Neural cell (in vitro differentiated cells): ENCODE data around the gene DACT2. TPM values are rescaled to one million over a fixed set of nuclear protein-coding genes. Genes with fewer than 3 reads are reported as not detected.
"Not testable (repeated sequence)": the region's sequence is repeated elsewhere in the genome, so short reads cannot be mapped to it uniquely, and the experiment has no call there.

Experiments used
- H2AFZ ChIP-seq: fragments of 200-600, 300-800 bp; sonication (generic), shearing (Covaris generic); 2 replicates; pipeline ENCODE4 v1.6.0; 2014; ENCODE audit warnings: low read depth, mild to moderate bottlenecking, antibody characterized with exemption, low read length, moderate library complexity
- H3F3A ChIP-seq: fragments of 200-600 bp; shearing (Covaris generic); 2 replicates; pipeline ENCODE4 v1.6.1; 2016; ENCODE audit warnings: mild to moderate bottlenecking, moderate library complexity, mixed read lengths, antibody characterized with exemption, low read length; ENCODE audit not compliant: insufficient read depth, poor library complexity, severe bottlenecking
- H3K27ac ChIP-seq: fragments of 200-600, 300-800 bp; sonication (generic), shearing (Covaris generic); 2 replicates; pipeline ENCODE4 v1.5.1; 2014; ENCODE audit warnings: mild to moderate bottlenecking, low read length, moderate library complexity
- H3K27me3 ChIP-seq: fragments of 300-800, 200-600 bp; sonication (generic), shearing (Covaris generic); 2 replicates; pipeline ENCODE4 v1.6.0; 2014; ENCODE audit warnings: mild to moderate bottlenecking, low read depth, low read length, moderate library complexity; ENCODE audit not compliant: insufficient read depth
- H3K36me3 ChIP-seq: fragments of 300-800, 200-600 bp; sonication (generic), shearing (Covaris generic); 2 replicates; pipeline ENCODE4 v1.5.1; 2014; ENCODE audit warnings: mild to moderate bottlenecking, antibody characterized with exemption, low read length, moderate library complexity; ENCODE audit not compliant: insufficient read depth
- H3K4me2 ChIP-seq: fragments of 300-800, 200-600 bp; sonication (generic), shearing (Covaris generic); 2 replicates; pipeline ENCODE4 v1.6.0; 2014; ENCODE audit warnings: mild to moderate bottlenecking, low read length
- H3K4me3 ChIP-seq: fragments of 300-800, 200-600 bp; sonication (generic), shearing (Covaris generic); 2 replicates; pipeline ENCODE4 v1.5.1; 2014; ENCODE audit warnings: mild to moderate bottlenecking, low read length, moderate library complexity
- H3K79me2 ChIP-seq: fragments of 200-600 bp; shearing (Covaris generic); replicated peaks from 2 replicates; pipeline ENCODE4 v1.6.0; 2014; ENCODE audit warnings: mild to moderate bottlenecking, low read length, moderate library complexity; ENCODE audit not compliant: insufficient read depth
- H3K9ac ChIP-seq: fragments of 300-800, 200-600 bp; sonication (generic), shearing (Covaris generic); 2 replicates; pipeline ENCODE4 v1.6.1; 2016; ENCODE audit warnings: mild to moderate bottlenecking, low read length, mixed read lengths
- H3K9me2 ChIP-seq: fragments of 200-600 bp; shearing (Covaris generic); 2 replicates; pipeline ENCODE4 v1.6.1; 2016; ENCODE audit warnings: mild to moderate bottlenecking, low read length, mixed read lengths; ENCODE audit not compliant: insufficient read depth
- H3K9me3 ChIP-seq: fragments of 200-600, 300-800 bp; sonication (generic), shearing (Covaris generic); 2 replicates; pipeline ENCODE4 v1.6.1; 2016; ENCODE audit warnings: mild to moderate bottlenecking, mixed run types, low read length, moderate library complexity, mixed read lengths
- H4K20me1 ChIP-seq: fragments of 200-600 bp; shearing (Covaris generic); 2 replicates; pipeline ENCODE4 v1.6.1; 2016; ENCODE audit warnings: mild to moderate bottlenecking, mixed run types; ENCODE audit not compliant: insufficient read depth
- CTCF ChIP-seq: fragments of 450-650 bp; IDR thresholded peaks from 2 replicates; pipeline ENCODE4 v1.5.1; 2014; ENCODE audit warnings: antibody characterized with exemption, mild to moderate bottlenecking, moderate library complexity; ENCODE audit not compliant: poor library complexity, severe bottlenecking
- EP300 ChIP-seq: fragments of 450-650 bp; conservative IDR thresholded peaks from 2 replicates; pipeline ENCODE4 v1.6.1; 2014; ENCODE audit warnings: antibody characterized with exemption, mild to moderate bottlenecking, moderate library complexity; ENCODE audit not compliant: poor library complexity, severe bottlenecking
- EZH2 ChIP-seq: fragments of 200-600, 300-800 bp; shearing (Covaris generic), sonication (generic); IDR thresholded peaks from 2 replicates; pipeline ENCODE4 v1.6.1; 2014; ENCODE audit warnings: antibody characterized with exemption, low read length, borderline replicate concordance, mild to moderate bottlenecking; ENCODE audit not compliant: insufficient read depth, poor library complexity, severe bottlenecking
- MXI1 ChIP-seq: fragments of 450-650 bp; conservative IDR thresholded peaks from 2 replicates; pipeline ENCODE4 v1.6.1; 2014; ENCODE audit warnings: antibody characterized with exemption, mild to moderate bottlenecking; ENCODE audit not compliant: poor library complexity, severe bottlenecking
- POLR2AphosphoS5 ChIP-seq: IDR thresholded peaks from 2 replicates; pipeline ENCODE4 v1.6.1; 2012
- RAD21 ChIP-seq: fragments of 450-650 bp; conservative IDR thresholded peaks from 2 replicates; pipeline ENCODE4 v1.6.1; 2014; ENCODE audit warnings: antibody characterized with exemption, mild to moderate bottlenecking, moderate library complexity
- SMC3 ChIP-seq: fragments of 450-650 bp; conservative IDR thresholded peaks from 2 replicates; pipeline ENCODE4 v1.6.1; 2014; ENCODE audit warnings: antibody characterized with exemption, mild to moderate bottlenecking, moderate library complexity; ENCODE audit not compliant: poor library complexity
- TAF1 ChIP-seq: IDR thresholded peaks from 2 replicates; pipeline ENCODE4 v1.6.1; 2012; ENCODE audit warnings: low read depth
- polyA plus RNA-seq: library from polyadenylated mRNA; depleted of rRNA; stranded (reverse); fragments of >200 nt; gene quantifications from 2 replicates; pipeline ENCODE4 v1.2.3, GENCODE V29; 2014
- TF ChIP-seq, protein P1 (sequence below): IDR thresholded peaks from 2 replicates; pipeline ENCODE4 v1.6.1; 2012; ENCODE audit warnings: borderline replicate concordance

DACT2 gene
- polyA plus RNA-seq, 1 donor from 2014 or later, result 0.48 TPM

GRCh38 chr6:168358842-168359420 lies 39.4 kb upstream of the DACT2 start:
- Histone ChIP-seq H2AFZ (no peak overlapping the region), H3K79me2 (no peaks in the 10 kb centered on the region), H4K20me1 (no peaks in the 10 kb centered on the region), H3K9ac (no peak overlapping the region), H3K27me3 (no peaks in the 10 kb centered on the region), H3F3A (no peaks in the 10 kb centered on the region), H3K9me2 (no peaks in the 10 kb centered on the region), H3K4me3 (no peak overlapping the region), H3K27ac (no peak overlapping the region), H3K36me3 (no peaks in the 10 kb centered on the region), H3K9me3 (peaks cover 15% of the 10 kb centered on the region), H3K4me2 (no peak overlapping the region)
- TF ChIP-seq EZH2, result no peak
- no peak for TF ChIP-seq SMC3
- no peak for TF ChIP-seq POLR2AphosphoS5
- no peak for TF ChIP-seq CTCF
- TF ChIP-seq, protein P1, sequence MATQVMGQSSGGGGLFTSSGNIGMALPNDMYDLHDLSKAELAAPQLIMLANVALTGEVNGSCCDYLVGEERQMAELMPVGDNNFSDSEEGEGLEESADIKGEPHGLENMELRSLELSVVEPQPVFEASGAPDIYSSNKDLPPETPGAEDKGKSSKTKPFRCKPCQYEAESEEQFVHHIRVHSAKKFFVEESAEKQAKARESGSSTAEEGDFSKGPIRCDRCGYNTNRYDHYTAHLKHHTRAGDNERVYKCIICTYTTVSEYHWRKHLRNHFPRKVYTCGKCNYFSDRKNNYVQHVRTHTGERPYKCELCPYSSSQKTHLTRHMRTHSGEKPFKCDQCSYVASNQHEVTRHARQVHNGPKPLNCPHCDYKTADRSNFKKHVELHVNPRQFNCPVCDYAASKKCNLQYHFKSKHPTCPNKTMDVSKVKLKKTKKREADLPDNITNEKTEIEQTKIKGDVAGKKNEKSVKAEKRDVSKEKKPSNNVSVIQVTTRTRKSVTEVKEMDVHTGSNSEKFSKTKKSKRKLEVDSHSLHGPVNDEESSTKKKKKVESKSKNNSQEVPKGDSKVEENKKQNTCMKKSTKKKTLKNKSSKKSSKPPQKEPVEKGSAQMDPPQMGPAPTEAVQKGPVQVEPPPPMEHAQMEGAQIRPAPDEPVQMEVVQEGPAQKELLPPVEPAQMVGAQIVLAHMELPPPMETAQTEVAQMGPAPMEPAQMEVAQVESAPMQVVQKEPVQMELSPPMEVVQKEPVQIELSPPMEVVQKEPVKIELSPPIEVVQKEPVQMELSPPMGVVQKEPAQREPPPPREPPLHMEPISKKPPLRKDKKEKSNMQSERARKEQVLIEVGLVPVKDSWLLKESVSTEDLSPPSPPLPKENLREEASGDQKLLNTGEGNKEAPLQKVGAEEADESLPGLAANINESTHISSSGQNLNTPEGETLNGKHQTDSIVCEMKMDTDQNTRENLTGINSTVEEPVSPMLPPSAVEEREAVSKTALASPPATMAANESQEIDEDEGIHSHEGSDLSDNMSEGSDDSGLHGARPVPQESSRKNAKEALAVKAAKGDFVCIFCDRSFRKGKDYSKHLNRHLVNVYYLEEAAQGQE, result no peak
- TF ChIP-seq RAD21, result no peak
- no peak for TF ChIP-seq TAF1
- no peak for TF ChIP-seq EP300
- TF ChIP-seq MXI1, result no peak

DNA sequence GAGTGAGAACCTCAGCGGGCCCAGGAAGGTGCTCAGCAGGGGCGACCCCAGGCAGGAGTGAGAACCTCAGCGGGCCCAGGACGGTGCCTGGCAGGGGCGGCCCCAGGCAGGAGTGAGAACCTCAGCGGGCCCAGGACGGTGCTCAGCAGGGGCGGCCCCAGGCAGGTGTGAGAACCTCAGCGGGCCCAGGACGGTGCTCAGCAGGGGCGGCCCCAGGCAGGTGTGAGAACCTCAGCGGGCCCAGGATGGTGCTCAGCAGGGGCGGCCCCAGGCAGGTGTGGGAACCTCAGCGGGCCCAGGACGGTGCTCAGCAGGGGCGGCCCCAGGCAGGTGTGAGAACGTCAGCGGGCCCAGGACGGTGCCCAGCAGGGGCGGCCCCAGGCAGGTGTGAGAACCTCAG lies 37.3 kb upstream of the DACT2 start:
- H3K79me2 ChIP-seq, H3K9me2 ChIP-seq, H3K9ac ChIP-seq, H3K4me2 ChIP-seq, H4K20me1 ChIP-seq, H3K27ac ChIP-seq, H3F3A ChIP-seq, H3K36me3 ChIP-seq, H2AFZ ChIP-seq, H3K27me3 ChIP-seq, H3K4me3 ChIP-seq: not testable (repeated sequence)
- H3K9me3 ChIP-seq, result peaks cover 15% of the 10 kb centered on the region
